HepG2 (cell line): ENCODE results near the gene VSX1. TPM values are rescaled to one million over a fixed set of nuclear protein-coding genes. Genes with fewer than 3 reads are reported as not detected.
A peak's percentile ranks its signal among the peaks of the same experiment; 100 is the strongest.

ENCODE experiments used
- ATAC-seq: fragments of 200-7000 bp; cut with Tn5 transposase; 3 replicates; pipeline ENCODE4 v1.9.1; 2020; ENCODE audit warnings: mild to moderate bottlenecking, moderate library complexity
- BruUV-seq: library from RNA; stranded (reverse); fragments of 400-500 nt; replicated peaks from 2 replicates; lab custom pipeline; 2021; lab: Mats Ljungman, UMichigan
- CTCF ChIA-PET: fragments of 300-600 bp; formaldehyde crosslinking; extraction: SDS; loops from one replicate; lab custom pipeline; 2021; ENCODE audit warnings: low total read pairs, inconsistent platforms, low intra/inter-chr PET ratio; lab: Yijun Ruan, JAX
- POLR2A ChIA-PET: fragments of 350-600 bp; sonication (Branson Sonifier 250); formaldehyde crosslinking; loops from one replicate; lab custom pipeline; 2020; ENCODE audit warnings: antibody characterized with exemption, inconsistent platforms; lab: Yijun Ruan, JAX
- DNase-seq: peaks from one replicate; pipeline ENCODE4 v3.0.0-alpha.2; 2015; ENCODE audit warnings: low spot score
- FAIRE-seq: peaks from 3 replicates; lab custom pipeline; 2011; peaks lifted over from hg19 to GRCh38; lab: Jason Lieb, UNC
- H2AFZ ChIP-seq: one replicate; pipeline ENCODE4 v1.6.1; 2011; ENCODE audit warnings: low read length, inconsistent platforms
- H3K27ac ChIP-seq: fragments of 300-600 bp; 3 replicates; pipeline ENCODE4 v1.8.0; 2011; ENCODE audit warnings: mixed run types, mild to moderate bottlenecking, mixed read lengths, low read length, inconsistent platforms; ENCODE audit not compliant: insufficient read depth; ENCODE audit errors: extremely low read length
- H3K27me3 ChIP-seq, 2 experiments: fragments of 200-600 bp in 1 of 2; 2 replicates in 1 of 2; 3 replicates in 1 of 2; pipeline versions ENCODE4 v1.6.0 to v1.8.0; 2011; ENCODE audit warnings: low read length in 2 of 2, mild to moderate bottlenecking in 2 of 2, moderate library complexity in 2 of 2, inconsistent platforms in 1 of 2; ENCODE audit not compliant: insufficient read depth in 2 of 2, control insufficient read depth in 1 of 2
- H3K36me3 ChIP-seq, 2 experiments: fragments of 200-600 bp in 1 of 2; replicated peaks in 1 of 2; 2 replicates in 1 of 2; 3 replicates in 1 of 2; pipeline versions ENCODE4 v1.5.1 to v1.8.0; 2011; ENCODE audit warnings: low read length in 2 of 2, inconsistent platforms in 1 of 2; ENCODE audit not compliant: insufficient read depth in 2 of 2, control insufficient read depth in 1 of 2
- H3K4me1 ChIP-seq: 2 replicates; pipeline ENCODE4 v1.5.1; 2012; ENCODE audit warnings: low read length, inconsistent platforms; ENCODE audit not compliant: insufficient read depth
- H3K4me2 ChIP-seq: 2 replicates; pipeline ENCODE4 v1.6.0; 2011; ENCODE audit warnings: low read depth, low read length, inconsistent platforms
- H3K4me3 ChIP-seq, 3 experiments: fragments of 200-600 bp in 1 of 3; sonication (generic), shearing (Covaris generic) in 1 of 3; replicated peaks in 1 of 3; 2 replicates each; pipeline ENCODE4 v1.5.1; 2011 to 2016; ENCODE audit warnings: low read length in 3 of 3, inconsistent platforms in 2 of 3, low read depth in 2 of 3, mild to moderate bottlenecking in 2 of 3, control low read depth in 1 of 3, mixed read lengths in 1 of 3; ENCODE audit not compliant: insufficient read depth in 1 of 3
- H3K79me2 ChIP-seq: one replicate; pipeline ENCODE4 v1.6.1; 2011; ENCODE audit warnings: low read length, inconsistent platforms; ENCODE audit not compliant: insufficient read depth
- H3K9ac ChIP-seq: 2 replicates; pipeline ENCODE4 v1.6.0; 2011; ENCODE audit warnings: mild to moderate bottlenecking, low read depth, low read length, inconsistent platforms; ENCODE audit not compliant: insufficient read depth
- H3K9me3 ChIP-seq: 2 replicates; pipeline ENCODE4 v1.5.1; 2012; ENCODE audit warnings: mild to moderate bottlenecking, low read length
- H4K20me1 ChIP-seq: 2 replicates; pipeline ENCODE4 v1.6.0; 2011; ENCODE audit warnings: inconsistent platforms, mild to moderate bottlenecking, low read length, moderate library complexity; ENCODE audit not compliant: insufficient read depth
- CHD2 ChIP-seq: IDR thresholded peaks from 2 replicates; pipeline ENCODE4 v1.6.1; 2011; ENCODE audit warnings: low read depth, low read length, improper control_type of control experiment
- EP300 ChIP-seq, 3 experiments: sonication (generic) in 1 of 3; formaldehyde crosslinking in 1 of 3; IDR thresholded peaks; 2 replicates each; pipeline versions ENCODE4 v1.5.1 to v1.6.1; 2011 to 2020; ENCODE audit warnings: low read depth in 2 of 3, low read length in 2 of 3, borderline replicate concordance in 1 of 3, improper control_type of control experiment in 1 of 3, mild to moderate bottlenecking in 1 of 3, missing genetic modification reagents in 1 of 3, moderate library complexity in 1 of 3
- GPN1 ChIP-seq: sonication (generic); formaldehyde crosslinking; IDR thresholded peaks from 2 replicates; pipeline ENCODE4 v1.5.1; 2020; ENCODE audit warnings: missing genetic modification reagents, borderline replicate concordance
- MEF2D ChIP-seq: sonication (generic); formaldehyde crosslinking; IDR thresholded peaks from 2 replicates; pipeline ENCODE4 v1.5.1; 2020; ENCODE audit warnings: mild to moderate bottlenecking, missing genetic modification reagents
- MXI1 ChIP-seq: IDR thresholded peaks from 3 replicates; pipeline ENCODE4 v1.6.1; 2012; ENCODE audit warnings: low read depth, low read length, inconsistent platforms, borderline replicate concordance
- NCOA1 ChIP-seq: sonication (generic); formaldehyde crosslinking; IDR thresholded peaks from 2 replicates; pipeline ENCODE4 v1.9.0; 2021; ENCODE audit warnings: missing genetic modification reagents
- NPAS2 ChIP-seq: sonication (generic); formaldehyde crosslinking; IDR thresholded peaks from 2 replicates; pipeline ENCODE4 v1.8.0; 2022; ENCODE audit warnings: mild to moderate bottlenecking, missing genetic modification reagents, borderline replicate concordance
- RFX5 ChIP-seq: IDR thresholded peaks from 2 replicates; pipeline ENCODE4 v1.6.1; 2011; ENCODE audit warnings: low read depth, low read length, improper control_type of control experiment
- RXRA ChIP-seq: sonication (generic); formaldehyde crosslinking; IDR thresholded peaks from 2 replicates; pipeline ENCODE4 v1.5.1; 2020; ENCODE audit warnings: missing genetic modification reagents
- SOX13 ChIP-seq, 3 experiments: fragments of 450-650 bp in 1 of 3; sonication (generic) in 1 of 3; formaldehyde crosslinking in 1 of 3; IDR thresholded peaks in 2 of 3; conservative IDR thresholded peaks in 1 of 3; 2 replicates each; pipeline versions ENCODE4 v1.5.0 to v1.6.1; 2016 to 2020; ENCODE audit warnings: antibody characterized with exemption in 1 of 3, mild to moderate bottlenecking in 1 of 3, missing compliant biosample characterization in 1 of 3, missing genetic modification reagents in 1 of 3, moderate library complexity in 1 of 3
- ZNF75D ChIP-seq: sonication (generic); formaldehyde crosslinking; IDR thresholded peaks from 2 replicates; pipeline ENCODE4 v1.8.1; 2023; ENCODE audit warnings: missing genetic modification reagents, mild to moderate bottlenecking, borderline replicate concordance
- ZNF761 ChIP-seq: sonication (generic); formaldehyde crosslinking; conservative IDR thresholded peaks from 2 replicates; pipeline ENCODE4 v1.4.0; 2020; ENCODE audit warnings: mild to moderate bottlenecking, missing genetic modification reagents
- WGBS: methylation state at CpG from one replicate; pipeline ENCODE4 v1.1.6; 2017; ENCODE audit warnings: low lambda C conversion rate; 5-methylcytosine and 5-hydroxymethylcytosine counted together
- in situ Hi-C: cut with HindIII; loops from 2 replicates; pipeline ENCODE4 v1.10.0; 2017; ENCODE audit warnings: low pct_unique_long_range_greater_than_20kb; ENCODE audit not compliant: extremely low pct_ligation_motif_present
- intact Hi-C: fragments of 100-400 bp; cut with micrococcal nuclease; formaldehyde crosslinking; loops from one replicate; pipeline ENCODE4 v1.10.0; 2022; ENCODE audit not compliant: unreplicated experiment
- polyA plus RNA-seq, 8 experiments: library from polyadenylated mRNA; depleted of rRNA in 3 of 8; stranded (reverse) in 7 of 8; unstranded in 1 of 8; fragments of >200 nt; fragmentation: Illumina TruSeq in 4 of 8; extraction: Trizol in 4 of 8; gene quantifications; 2 replicates each; pipeline versions ENCODE4 v1.2.1 to v1.2.3, GENCODE V29; 2011 to 2016; ENCODE audit warnings: low read depth in 4 of 8, missing spikeins in 1 of 8, mixed read lengths in 1 of 8; ENCODE audit not compliant: insufficient read depth in 1 of 8
- total RNA-seq, 5 experiments: library from RNA; depleted of rRNA; stranded (reverse); fragments of >200 nt; fragmentation: Illumina TruSeq; extraction: Trizol; gene quantifications; 2 replicates each; pipeline ENCODE4 v1.2.3, GENCODE V29; 2016; ENCODE audit warnings: low read depth in 1 of 5
- TF ChIP-seq, protein P1 (sequence below): sonication (generic); formaldehyde crosslinking; IDR thresholded peaks from 2 replicates; pipeline ENCODE4 v1.5.1; 2020; ENCODE audit warnings: missing genetic modification reagents, mild to moderate bottlenecking, borderline replicate concordance
- TF ChIP-seq, protein P2 (sequence below): sonication (generic); formaldehyde crosslinking; IDR thresholded peaks from 2 replicates; pipeline ENCODE4 v1.8.1; 2023; ENCODE audit warnings: mild to moderate bottlenecking, missing genetic modification reagents, borderline replicate concordance
- TF ChIP-seq, protein P3 (sequence below): IDR thresholded peaks from 2 replicates; pipeline ENCODE4 v1.6.1; 2016; ENCODE audit warnings: low read depth, control low read depth
- TF ChIP-seq, protein P4 (sequence below): sonication (generic); formaldehyde crosslinking; IDR thresholded peaks from 2 replicates; pipeline ENCODE4 v1.5.1; 2020; ENCODE audit warnings: mild to moderate bottlenecking, missing genetic modification reagents, borderline replicate concordance

The VSX1 gene
- total and polyA plus RNA-seq, 2 of the 13 experiments (the other 11 are each of a cell fraction or from before 2014, with no cell fraction given): 0.04 TPM; not detected in 1

DNA sequence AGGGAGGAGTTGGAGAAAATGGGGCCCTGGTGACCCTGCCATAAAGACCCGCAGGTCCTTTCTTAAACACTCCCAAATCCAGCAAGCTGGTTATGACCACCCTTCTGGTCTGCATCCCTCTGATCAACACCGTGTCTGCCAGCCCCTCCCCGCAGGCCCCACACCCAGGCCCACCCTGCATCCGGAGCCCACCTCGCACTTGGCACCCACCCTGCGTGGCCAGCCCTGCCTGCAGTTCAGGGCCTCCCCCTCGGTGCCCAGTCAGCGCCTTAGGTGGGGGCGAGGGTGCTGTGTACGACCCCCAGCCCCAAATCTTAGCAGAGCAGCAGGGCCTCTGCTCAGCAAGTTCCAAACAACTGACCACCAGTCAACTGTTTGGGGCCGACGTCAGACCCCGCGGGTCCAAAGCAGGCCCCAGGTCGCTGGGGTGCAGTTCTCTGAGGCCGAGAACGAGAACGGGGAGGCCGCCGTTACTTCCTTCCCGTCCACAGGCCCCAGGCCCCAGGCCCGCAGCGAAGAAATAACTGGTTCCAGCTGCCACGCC is 25.2 kb downstream of the VSX1 start:
- H4K20me1 ChIP-seq: no peaks in the 10 kb centered on the region; the same call in 1 of the 2 replicates
- DNase-seq (no peak), ATAC-seq (no peak), FAIRE-seq (no peak)
- H3K4me1 ChIP-seq: peaks cover 91% of the 10 kb centered on the region
- WGBS: 32% methylated on average over 12 of the region's 24 CpGs
- in situ Hi-C loops (no loop called here), intact Hi-C loops (loop anchor here (1.0 to 5.0 kb wide), 2 partner anchors 9 to 39 kb away; no protein-coding TSS in a partner anchor)
- no peaks in the 10 kb centered on the region for H3K36me3 ChIP-seq
- POLR2A ChIA-PET: interaction anchor here (0.7 to 7.7 kb wide), 5 partner anchors 24 to 64 kb away, joined by 4 to 77 read pairs (median 4); partner anchors contain the start of gene APMAP
- H3K27ac ChIP-seq: peak overlapping the region; percentile 6
- CTCF ChIA-PET: no interaction called here
- no peaks in the 10 kb centered on the region for H3K9me3 ChIP-seq
- peaks cover 1% of the 10 kb centered on the region for H3K79me2 ChIP-seq
- BruUV-seq: no TSS peak
- peak overlapping the region; percentile 67 for H3K9ac ChIP-seq
- H3K4me2 ChIP-seq: peak overlapping the region; percentile 91
- no peak overlapping the region for H2AFZ ChIP-seq
- peaks cover 0 to 29% of the 10 kb centered on the region in 2 experiments; a peak in 3 of 5 replicates for H3K27me3 ChIP-seq
- peak overlapping the region; percentile 64 to 82 (median 67) for H3K4me3 ChIP-seq
- TF ChIP-seq ZNF761 (CRISPR knock-in tag) (no peak), NCOA1 (CRISPR knock-in tag) (no peak), SOX13 (IDR thresholded peaks at IDR 0.05) (no peak), SOX13 (CRISPR knock-in tag; conservative IDR thresholded peaks at IDR 0.05 in 1 of 2, IDR thresholded peaks at IDR 0.05 in 1 of 2) (0 out of 4 replicates have a peak, but pooled peaks of 1 of the 2 experiments have one; percentile 6), GPN1 (no peak; the same call in 1 of the 2 replicates), MEF2D (no peak), MXI1 (no peak), NPAS2 (CRISPR knock-in tag) (no peak), ZNF75D (CRISPR knock-in tag) (no peak), CHD2 (0 out of 2 replicates have a peak, but pooled peaks have one; percentile 7), RFX5 (no peak), EP300 (IDR thresholded peaks at IDR 0.05; ENCODE audit: low read depth in 2 of 2, low read length in 2 of 2) (no peak), EP300 (CRISPR knock-in tag; IDR thresholded peaks at IDR 0.05; ENCODE audit: borderline replicate concordance) (0 out of 2 replicates have a peak, but pooled peaks have one; percentile 7), RXRA (CRISPR knock-in tag) (0 out of 2 replicates have a peak, but pooled peaks have one; percentile 26)
- TF ChIP-seq, protein P1, sequence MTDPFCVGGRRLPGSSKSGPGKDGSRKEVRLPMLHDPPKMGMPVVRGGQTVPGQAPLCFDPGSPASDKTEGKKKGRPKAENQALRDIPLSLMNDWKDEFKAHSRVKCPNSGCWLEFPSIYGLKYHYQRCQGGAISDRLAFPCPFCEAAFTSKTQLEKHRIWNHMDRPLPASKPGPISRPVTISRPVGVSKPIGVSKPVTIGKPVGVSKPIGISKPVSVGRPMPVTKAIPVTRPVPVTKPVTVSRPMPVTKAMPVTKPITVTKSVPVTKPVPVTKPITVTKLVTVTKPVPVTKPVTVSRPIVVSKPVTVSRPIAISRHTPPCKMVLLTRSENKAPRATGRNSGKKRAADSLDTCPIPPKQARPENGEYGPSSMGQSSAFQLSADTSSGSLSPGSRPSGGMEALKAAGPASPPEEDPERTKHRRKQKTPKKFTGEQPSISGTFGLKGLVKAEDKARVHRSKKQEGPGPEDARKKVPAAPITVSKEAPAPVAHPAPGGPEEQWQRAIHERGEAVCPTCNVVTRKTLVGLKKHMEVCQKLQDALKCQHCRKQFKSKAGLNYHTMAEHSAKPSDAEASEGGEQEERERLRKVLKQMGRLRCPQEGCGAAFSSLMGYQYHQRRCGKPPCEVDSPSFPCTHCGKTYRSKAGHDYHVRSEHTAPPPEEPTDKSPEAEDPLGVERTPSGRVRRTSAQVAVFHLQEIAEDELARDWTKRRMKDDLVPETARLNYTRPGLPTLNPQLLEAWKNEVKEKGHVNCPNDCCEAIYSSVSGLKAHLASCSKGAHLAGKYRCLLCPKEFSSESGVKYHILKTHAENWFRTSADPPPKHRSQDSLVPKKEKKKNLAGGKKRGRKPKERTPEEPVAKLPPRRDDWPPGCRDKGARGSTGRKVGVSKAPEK (CRISPR knock-in tag): peak; percentile 68; the same call in 1 of the 2 replicates
- TF ChIP-seq, protein P2, sequence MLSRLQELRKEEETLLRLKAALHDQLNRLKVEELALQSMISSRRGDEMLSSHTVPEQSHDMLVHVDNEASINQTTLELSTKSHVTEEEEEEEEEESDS (CRISPR knock-in tag): no peak
- TF ChIP-seq, protein P3, sequence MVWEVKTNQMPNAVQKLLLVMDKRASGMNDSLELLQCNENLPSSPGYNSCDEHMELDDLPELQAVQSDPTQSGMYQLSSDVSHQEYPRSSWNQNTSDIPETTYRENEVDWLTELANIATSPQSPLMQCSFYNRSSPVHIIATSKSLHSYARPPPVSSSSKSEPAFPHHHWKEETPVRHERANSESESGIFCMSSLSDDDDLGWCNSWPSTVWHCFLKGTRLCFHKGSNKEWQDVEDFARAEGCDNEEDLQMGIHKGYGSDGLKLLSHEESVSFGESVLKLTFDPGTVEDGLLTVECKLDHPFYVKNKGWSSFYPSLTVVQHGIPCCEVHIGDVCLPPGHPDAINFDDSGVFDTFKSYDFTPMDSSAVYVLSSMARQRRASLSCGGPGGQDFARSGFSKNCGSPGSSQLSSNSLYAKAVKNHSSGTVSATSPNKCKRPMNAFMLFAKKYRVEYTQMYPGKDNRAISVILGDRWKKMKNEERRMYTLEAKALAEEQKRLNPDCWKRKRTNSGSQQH: no peak
- TF ChIP-seq, protein P4, sequence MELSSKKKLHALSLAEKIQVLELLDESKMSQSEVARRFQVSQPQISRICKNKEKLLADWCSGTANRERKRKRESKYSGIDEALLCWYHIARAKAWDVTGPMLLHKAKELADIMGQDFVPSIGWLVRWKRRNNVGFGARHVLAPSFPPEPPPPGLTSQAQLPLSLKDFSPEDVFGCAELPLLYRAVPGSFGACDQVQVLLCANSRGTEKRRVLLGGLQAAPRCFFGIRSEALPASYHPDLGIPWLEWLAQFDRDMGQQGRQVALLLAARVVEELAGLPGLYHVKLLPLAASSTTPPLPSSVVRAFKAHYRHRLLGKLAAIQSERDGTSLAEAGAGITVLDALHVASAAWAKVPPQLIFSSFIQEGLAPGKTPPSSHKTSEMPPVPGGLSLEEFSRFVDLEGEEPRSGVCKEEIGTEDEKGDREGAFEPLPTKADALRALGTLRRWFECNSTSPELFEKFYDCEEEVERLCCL: no peak
